Inferior parietal cortex (tissue), 1 donor: ENCODE measurements around the gene USP7.

Source experiments
- DNase-seq: peaks from one replicate; pipeline ENCODE4 v3.0.0-alpha.2; 2016; ENCODE audit errors: extremely low spot score

USP7 gene

GRCh38 chr16:8952281-8952751 lies 11.4 kb downstream of the USP7 start:
- no peak for DNase-seq

- DNase-seq = no peak
Measured at GRCh38 chr16:8951447-8952280, 12.0 kb downstream of the USP7 start.

- no peak for DNase-seq
Measured at GRCh38 chr16:8950580-8951077, 13.1 kb downstream of the USP7 start.

GRCh38 chr16:8949536-8950418 lies 13.9 kb downstream of the USP7 start:
- DNase-seq = no peak

- no peak for DNase-seq
Measured at GRCh38 chr16:8948831-8949230, 14.9 kb downstream of the USP7 start.

- DNase-seq = no peak
Measured at GRCh38 chr16:8948069-8948593, 15.6 kb downstream of the USP7 start.

- no peak for DNase-seq
Measured at GRCh38 chr16:8946544-8946943, 17.2 kb downstream of the USP7 start.

- DNase-seq = no peak
Measured at GRCh38 chr16:8945626-8946296, 17.9 kb downstream of the USP7 start.

- no peak for DNase-seq
Measured at GRCh38 chr16:8943966-8944759, 19.5 kb downstream of the USP7 start.

DNA sequence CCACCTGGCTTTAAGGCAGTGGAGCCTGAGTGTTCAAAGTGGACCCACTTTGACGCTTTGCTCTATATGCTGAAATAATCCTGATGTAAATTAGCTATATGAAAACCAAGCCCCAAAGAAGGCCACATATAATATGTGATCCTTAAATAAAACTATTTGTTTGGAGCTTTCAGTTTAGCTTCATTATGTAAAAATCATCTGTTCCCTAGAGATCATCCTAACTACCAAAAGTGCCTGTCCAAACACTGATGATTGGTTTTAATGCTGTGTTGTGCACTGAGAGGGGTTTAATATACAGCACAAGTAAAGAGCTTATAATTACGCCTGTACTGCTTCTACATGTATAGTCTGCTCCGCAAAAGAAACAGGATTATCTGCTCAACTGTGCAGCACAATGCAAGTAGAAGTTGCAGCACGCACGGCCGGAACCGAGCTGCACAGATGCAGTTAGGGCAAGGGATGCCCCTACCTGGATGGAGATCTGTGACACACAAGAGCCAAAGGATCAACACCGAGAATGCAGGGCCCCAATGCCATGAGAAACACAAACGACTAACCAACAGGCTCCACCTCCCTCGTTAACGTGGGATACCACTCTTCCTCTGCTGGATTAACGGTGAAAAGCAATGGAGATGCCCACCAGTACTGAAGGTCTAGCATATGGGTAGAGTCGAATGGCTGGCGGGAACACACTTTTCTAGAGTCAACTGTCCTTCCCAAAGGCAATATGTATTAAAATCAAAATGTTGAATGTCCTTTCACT lies 20.5 kb downstream of the USP7 start:
- no peak for DNase-seq

DNA sequence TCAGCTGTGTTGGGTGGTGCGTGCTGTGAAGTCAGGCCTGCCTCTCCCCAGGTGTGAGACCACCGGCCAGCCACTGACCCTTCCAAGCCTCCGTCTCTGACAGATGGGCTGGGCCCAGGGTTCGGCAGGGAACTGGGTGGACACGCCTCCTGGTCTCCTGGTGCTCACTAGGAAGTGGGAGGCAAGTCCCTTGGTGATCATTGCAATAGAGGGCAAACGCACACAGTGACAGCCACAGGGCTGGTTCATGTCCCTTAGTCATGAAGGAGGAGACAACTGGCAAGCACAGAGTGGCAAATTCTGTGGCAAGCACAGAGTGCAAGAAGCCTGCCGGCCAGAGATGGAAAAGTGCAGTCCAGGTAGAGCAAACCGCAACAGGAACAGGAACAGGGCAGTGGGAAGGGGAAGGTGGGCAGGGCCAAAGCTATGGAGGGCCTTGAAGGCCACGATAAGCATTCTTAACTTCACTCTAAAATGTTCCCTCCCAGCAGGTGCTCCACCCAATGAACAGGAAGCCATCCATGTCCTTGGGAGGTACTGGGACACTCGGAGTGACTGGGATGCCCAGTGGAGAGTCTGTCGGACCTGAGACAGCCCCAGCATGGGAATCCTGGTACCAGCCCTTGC lies 21.9 kb downstream of the USP7 start:
- DNase-seq = no peak

GRCh38 chr16:8937803-8938202 lies 25.9 kb downstream of the USP7 start:
- DNase-seq = no peak

DNA sequence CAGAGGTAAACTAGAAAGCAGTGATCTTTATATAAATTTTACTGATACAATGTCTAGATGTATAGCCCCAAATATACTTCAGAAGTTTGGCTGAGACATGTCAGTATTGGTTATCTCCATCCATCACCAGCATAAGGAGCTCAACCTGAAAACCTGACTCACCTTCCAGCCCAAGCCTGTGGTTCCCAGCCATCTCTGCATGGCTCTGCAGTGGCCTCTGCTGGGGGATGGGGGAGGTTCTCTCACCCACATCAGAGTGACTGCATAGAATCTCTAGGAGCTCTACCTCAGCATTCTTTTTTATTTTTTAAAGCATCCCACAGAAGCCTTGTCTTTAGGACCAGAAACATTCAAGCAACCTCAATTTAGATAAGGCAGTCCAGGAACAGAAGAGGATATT lies 27.3 kb downstream of the USP7 start:
- DNase-seq = no peak

DNA sequence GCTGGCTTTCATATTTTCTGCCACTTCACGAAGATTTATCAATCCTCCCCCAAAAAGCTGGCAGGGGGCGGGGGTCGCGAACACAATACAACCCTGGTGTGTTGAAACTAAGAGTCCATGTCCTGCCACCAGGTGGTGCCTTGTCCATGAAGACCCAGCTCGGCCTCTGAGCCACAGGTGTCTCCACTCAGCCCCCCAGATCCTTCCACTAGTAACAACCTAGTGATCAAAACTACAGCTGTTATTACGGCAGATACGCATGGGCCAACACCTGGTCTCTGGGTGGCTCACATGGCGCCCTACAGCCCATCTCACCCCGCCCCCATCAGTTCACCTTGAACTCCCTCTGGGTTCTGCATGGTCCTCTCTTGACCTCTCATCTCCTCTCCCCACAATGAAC lies 27.7 kb downstream of the USP7 start:
- DNase-seq = no peak

DNA sequence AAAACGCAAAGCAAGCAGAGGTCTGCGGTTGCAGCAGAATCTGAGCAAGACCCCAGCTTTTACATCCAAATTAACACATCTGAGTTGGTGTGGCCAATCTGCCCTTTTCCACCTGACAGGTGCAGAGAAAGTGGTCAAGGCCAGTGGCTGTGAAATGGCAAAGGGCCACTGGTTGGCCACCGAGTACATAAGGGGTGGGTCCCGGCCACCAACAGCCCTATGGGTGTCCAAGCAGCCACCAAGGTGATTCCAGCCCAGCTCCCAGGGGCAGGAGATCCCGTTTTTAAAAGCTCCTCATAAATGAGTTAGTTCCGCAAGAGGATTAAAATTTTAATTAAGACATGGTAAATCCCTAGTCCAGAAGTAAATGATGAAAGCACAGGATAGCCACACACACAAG lies 29.1 kb downstream of the USP7 start:
- no peak for DNase-seq

DNA sequence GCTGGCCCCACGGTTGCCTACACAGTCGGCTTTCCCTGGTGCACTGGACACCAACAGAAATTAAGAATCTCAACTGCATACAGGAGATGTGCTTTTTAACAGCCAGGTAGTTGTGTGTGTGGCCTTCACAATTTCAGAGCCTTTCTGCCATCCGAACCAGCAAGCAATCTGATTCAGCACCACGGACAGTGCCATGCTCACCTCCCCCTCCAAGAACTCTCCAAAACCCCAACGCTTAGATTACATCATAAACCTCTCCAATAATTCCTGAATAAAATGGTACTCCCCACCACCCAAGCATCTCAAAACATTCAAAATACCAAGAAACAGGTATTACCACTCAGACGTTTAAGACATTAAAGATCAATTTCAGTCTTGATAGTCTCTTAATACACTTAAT lies 31.8 kb downstream of the USP7 start:
- DNase-seq = no peak

- DNase-seq = no peak
Measured at GRCh38 chr16:8929086-8929748, 34.5 kb downstream of the USP7 start.

GRCh38 chr16:8928467-8928957 lies 35.2 kb downstream of the USP7 start:
- no peak for DNase-seq

DNA sequence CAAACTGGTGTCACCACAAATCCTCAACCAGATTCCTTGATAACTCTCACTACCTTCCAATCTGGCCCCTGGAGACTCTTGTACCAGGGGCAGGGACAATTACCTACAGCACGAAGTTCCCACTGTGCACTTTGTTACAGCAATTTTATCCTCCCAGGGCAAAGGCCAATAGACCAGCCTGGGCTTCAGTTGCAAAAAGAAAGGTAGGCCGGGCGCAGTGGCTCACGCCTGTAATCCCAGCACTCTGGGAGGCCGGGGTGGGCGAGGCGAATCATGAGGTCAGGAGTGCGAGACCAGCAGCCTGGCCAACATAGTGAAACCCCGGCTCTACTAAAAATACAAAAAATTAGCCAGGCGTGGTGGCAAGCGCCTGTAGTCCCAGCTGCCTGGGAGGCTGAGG lies 36.9 kb downstream of the USP7 start:
- no peak for DNase-seq
